T follicular helper cell (primary cell): ENCODE results near the gene LEO1.
"Not testable (repeated sequence)": the region's sequence is repeated elsewhere in the genome, so short reads cannot be mapped to it uniquely, and the experiment has no call there.

Source experiments
- DNase-seq: peaks from one replicate; pipeline ENCODE4 v3.0.0-alpha.2; 2020; ENCODE audit warnings: low read depth

The LEO1 gene

DNA sequence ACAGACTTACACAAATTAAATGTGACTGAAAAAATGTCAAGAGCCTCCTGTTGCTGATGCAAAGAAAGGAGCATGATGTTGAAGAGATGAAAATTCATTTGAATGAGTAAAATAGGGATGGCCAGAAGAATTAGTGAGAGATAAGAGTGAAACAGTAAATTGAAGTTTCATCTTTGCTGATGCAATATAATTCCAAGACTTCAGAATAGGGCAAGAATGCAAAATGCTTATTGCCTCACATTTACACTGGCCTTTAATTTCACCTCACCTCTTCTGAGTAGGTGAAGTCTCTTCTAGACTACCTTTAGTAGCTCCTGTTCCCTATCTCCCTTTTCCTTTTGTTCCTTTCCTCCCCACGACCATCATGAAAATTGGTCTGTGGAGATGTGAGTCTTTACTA lies 32.1 kb upstream of the LEO1 start:
- DNase-seq: no peak

DNA sequence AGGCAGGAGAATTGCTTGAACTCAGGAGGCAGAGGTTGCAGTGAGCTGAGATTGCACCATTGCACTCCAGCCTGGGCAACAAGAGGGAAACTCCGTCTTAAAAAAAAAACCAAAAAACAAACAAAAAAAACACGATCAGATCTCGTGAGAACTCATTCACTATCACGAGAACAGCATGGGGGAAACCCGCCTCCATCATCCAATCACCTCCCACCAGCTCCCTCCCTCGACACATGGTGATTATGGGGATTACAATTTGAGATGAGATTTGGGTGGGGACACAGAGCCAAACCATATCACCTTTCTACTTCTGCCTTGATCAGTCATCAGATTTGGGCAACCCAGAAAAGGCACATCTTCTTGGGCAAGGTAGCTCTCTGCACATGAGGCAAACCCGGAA lies 31.5 kb upstream of the LEO1 start:
- not testable (repeated sequence) for DNase-seq

DNA sequence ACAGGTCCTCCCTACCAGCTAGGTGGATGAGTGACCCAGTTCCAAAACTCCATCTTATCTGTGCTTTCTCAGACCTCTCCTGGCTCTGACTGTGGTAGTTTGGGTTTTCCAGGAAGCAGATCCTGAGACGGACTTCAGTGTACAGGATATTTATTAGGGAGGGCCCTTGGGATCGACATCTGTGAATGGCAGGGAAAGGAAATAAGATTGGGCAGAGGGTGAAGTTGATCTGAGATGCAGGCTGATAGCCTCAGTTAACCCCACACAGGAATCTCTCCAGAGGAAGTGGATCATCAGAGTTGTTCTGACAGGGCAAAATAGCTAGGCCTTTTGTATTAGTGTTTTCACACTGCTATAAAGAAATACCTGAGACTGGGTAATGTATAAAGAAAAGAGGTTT lies 30.8 kb upstream of the LEO1 start:
- no peak for DNase-seq

DNA sequence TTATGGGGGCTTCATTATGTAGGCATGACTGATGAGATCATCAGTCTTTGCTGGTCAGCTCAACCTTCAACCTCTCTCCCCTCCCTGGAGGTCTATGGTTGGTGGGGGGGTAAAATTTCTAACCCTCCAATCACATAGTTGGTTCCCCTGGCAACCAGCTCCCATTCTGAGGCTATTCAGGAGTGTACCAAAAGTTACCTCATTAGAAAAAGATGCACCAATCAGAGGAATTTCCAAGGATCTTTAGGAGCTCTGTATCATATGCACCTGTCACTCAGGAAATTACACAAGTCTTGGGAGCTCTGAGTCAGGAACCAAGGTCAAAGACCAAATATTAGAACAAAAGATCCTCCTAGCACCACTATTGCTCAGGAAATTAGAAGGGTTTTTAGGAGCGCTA lies 21.4 kb upstream of the LEO1 start:
- no peak for DNase-seq

DNA sequence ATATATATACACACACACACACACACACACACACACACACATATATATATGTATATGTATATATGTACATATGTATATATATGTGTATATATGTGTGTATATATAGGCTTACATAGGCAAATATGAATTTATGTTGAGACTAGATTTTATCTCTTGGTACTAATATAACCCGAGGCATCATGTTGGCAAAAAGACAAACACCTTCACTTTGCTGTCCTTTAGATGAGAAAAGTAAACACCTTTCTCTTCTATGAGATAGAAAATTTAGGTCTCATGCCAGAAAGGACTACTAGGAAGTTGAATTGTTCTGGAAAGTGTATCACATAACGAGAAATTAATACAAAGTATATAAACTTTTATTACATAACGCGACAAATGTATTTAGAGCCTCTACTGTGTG lies 19.6 kb upstream of the LEO1 start:
- no peak for DNase-seq

DNA sequence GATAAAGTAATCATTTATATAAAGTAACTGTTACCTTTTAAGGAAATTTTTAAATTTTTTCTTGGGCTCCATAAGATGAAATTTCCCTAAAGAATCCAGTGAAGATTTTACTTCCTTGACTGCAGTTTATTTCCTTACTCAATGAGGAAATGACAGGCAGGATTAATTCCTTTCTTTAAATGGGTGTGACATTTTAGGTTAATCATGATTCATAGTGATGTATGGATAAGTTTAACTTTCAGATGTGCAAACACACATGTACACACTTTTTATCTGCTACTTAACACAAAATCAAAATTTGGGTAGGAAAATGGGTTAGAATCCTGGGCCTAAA lies 11.2 kb upstream of the LEO1 start:
- no peak for DNase-seq

DNA sequence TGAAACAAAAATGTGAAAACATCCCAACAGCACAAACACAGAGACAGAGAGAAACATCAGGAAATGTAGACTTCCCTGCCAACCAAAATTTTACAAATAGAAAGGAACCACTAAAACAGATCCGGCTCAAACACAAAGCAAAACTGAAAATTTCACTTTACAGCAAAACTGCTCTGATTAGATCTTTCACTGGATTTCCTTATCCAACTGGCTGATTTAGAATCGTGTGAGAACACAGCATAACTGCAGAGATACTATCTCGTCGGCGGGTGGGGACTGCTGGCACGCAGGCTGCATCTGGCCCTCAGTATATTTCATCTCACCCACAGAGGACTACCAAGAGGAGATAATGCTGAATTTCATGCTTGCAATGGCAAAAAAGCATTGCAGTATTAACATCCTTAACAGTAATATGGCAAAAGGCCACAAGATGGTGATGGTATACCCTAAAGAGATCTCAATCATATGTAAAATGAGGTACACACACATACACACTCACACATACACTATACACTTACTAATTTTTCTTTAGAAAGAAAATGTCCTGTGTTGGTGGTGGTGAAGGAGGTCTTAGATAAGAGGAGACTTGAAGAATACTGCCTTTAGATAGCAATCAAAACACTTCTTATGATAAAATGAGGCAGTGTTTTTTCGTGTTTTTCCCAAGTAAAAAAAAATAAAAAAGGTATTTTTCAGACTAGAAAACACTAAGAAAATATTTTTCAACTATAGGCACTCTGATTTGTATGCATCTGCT lies 10.6 kb upstream of the LEO1 start:
- DNase-seq: no peak

DNA sequence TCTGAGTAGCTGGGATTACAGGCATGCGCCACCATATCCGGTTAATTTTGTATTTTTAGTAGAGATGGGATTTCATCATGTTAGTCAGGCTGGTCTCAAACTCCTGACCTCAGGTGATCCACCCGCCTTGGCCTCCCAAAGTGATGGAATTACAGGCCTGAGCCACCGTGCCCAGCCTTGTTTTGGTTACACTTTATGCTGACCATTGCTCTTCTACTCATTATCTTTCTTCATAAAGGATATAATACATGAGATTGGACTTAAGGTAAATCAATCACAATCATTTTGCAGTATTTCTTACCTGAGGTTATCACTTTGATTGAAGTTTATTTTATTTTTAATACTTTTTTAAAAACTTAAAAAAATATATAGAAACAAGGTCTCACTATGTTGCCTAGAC lies 2.2 kb upstream of the LEO1 start:
- no peak for DNase-seq

DNA sequence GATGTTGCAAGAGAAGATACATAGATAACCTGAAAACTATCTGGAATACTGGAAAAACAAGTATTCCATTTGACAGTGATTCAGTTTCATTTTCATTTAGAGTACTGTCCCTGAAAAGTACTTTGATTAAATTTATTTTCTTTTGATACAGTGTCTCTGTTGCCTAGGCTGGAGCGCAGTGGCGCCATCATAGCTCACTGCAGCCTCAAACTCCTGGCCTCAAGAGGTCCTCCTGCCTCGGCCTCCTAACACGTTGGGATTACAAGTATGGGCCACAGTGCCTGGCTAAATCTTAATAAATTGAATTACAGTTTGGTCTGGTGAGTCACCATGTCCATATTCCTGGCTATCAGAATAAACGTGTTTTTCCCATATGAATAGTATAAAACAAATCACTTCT lies 1.6 kb upstream of the LEO1 start:
- DNase-seq: no peak

DNA sequence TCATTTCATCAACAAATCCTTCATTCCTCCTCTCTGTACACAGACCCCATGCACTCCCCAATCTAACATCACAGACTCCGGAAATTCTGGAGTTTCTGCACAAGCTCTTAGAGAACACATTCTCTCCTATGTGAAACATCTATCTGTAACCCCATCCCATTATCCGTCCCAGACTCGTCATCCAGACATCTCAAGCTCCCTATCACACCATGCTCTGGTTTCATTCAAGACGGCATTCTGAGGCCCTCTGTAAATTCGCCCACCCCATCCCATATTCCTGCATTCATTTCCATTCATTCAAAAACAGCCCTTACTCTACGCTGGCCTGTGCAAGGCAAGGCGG lies 575 bp downstream of the LEO1 start:
- DNase-seq: no peak

DNA sequence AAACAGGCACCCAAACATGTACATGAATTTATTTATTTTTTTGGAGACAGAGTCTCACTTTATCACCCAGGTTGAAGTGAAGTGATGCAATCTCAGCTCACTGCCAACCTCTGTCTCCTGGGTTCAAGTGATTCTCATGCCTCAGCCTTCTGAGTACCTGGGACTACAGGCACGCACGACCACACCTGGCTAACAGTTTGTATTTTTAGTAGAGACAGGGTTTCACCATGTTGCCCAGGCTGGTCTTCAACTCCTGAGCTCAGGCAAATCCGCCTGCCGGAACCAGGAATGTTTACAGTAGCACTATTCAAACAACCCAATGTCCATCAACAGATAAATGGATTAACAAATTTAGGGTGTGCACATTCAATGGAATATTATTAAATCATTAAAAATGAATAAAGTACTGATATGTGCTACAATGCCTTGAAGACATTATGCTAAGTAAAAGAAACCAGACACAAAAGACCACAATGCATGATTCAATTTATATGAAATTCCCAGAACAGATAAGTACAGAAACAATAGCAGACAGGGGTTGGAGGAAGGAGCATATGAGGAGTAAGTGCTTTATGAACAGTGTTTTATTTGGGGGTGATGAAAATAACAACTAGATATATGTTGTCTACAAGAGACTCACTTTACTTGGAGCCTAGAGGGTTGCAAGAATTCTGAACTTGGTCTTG lies 1.3 kb downstream of the LEO1 start:
- DNase-seq: no peak

DNA sequence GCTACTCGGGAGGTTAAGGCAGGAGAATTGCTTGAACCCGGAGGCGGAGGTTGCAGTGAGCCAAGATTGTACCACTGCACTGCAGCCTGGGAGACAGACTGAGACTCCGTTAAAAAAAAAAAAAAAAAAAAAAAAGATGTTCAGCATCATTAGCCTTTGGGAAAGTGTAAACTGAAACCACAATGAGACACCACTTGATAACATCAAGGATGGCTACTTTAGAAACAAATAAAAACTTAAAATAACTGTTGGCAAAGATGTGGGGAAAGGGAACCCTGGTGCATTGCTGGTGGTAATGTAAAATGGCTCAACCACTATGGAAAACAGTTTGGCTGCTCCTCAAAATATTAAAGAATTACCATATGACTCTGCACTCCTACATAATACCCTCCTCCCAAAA lies 1.9 kb downstream of the LEO1 start:
- DNase-seq: no peak

DNA sequence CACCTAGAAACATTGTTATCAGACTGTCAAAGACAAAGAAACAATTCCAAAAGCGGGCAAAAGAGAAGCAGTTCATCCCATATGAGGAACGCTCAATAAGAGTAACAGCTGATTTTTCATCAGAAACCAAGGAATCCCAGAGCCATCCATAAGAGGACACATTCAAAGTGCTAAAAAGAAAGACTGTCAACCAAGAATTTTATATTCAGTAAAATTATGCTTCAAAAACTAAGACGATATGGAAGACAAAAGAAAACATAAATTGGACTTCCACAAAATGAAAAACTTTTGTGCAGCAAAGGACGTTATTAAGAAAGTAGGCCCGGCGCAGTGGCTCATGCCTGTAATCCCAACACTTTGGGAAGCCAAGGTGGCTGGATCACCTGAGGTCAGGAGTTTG lies 4.0 kb downstream of the LEO1 start:
- no peak for DNase-seq

DNA sequence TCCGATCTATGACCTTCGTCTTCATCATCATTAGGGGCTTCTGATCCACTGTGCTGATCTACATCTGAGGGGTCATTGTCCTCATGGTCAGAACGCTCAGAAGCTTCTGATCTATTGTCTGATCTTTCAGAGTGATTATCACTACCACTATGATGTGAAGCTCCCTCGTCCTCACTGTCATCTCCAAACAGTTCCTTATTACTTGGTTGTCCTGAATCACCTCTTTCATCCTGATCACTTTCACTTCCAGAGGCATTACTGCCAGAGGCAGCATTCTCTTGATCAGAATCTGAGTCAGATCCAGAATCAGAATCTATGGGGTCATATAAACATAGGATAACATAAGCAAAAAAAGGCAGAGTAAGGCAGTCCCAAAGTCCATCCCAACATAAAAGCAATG lies 5.4 kb downstream of the LEO1 start:
- no peak for DNase-seq

DNA sequence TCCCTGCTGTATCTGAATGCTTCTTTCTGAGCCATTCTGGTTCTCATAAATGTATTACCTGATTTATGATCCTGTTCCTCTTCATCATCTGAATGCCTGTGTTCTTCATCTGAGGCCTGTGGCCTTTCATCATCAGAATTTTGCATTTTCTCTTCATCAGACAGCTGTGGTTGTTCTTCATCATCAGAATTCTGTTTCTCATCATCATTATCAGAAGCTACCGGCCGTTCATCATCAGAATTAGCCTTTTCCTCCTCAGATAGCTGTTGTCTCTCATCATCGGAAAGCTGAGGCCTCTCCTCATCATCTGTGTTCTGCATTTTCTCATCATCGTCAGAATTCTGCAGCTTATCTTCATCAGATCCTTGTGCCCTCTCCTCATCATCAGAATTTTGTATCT lies 5.9 kb downstream of the LEO1 start:
- DNase-seq: no peak

DNA sequence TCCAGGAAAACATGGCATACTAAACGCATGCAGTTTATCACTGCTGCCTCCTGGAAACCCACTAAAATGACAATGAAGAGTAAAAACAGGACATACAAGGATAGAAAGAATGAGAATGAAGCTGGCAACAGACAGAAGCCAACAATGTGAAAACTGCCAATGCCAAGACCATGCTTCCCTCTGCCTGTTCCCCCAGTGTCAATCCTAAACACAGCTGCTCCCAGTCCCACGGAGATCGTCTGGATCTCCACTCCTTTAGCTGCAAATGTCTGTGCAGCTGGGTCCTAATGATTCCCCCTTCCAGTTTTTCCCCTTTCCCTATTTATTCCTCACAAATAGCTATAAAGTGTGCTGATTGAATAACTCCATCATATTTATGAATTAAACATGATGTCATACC lies 16.1 kb downstream of the LEO1 start:
- no peak for DNase-seq

DNA sequence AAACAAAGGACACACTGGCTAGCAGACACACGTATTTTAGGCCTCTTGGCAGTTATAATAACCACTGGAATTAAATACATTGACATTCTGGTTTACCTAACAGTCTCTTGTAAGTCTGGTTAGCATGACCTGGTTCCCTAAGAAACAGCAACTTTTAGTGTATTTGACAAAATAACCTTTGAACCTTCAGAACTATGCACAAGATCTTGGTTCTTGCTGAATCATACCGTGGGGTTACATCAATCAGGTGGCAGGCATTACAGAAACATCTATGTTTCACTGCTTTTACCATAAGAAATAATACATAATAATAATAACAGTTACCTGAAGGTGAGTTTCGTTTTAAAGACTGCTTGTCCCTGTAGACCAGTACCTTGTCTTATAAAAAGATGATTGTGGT lies 18.8 kb downstream of the LEO1 start:
- DNase-seq: no peak

DNA sequence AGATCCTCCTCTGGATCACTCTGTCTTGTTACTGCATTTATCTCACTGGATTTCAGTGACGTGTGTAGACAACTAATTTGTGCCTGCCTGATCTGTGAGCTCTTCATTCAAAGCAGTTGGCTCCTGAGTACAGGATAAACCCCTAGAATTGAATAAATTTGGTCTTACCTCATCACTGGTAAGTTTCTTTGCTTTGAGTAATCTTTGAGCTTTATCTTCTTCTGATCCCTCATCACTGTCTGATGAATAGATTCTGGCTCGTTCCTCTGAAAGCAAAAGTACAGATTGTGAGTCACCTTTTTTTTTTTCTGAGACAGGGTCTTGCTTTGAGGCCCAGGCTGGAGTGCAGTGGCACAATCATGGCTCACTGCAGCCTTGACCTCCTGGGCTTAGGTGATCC lies 24.5 kb downstream of the LEO1 start:
- DNase-seq: no peak

DNA sequence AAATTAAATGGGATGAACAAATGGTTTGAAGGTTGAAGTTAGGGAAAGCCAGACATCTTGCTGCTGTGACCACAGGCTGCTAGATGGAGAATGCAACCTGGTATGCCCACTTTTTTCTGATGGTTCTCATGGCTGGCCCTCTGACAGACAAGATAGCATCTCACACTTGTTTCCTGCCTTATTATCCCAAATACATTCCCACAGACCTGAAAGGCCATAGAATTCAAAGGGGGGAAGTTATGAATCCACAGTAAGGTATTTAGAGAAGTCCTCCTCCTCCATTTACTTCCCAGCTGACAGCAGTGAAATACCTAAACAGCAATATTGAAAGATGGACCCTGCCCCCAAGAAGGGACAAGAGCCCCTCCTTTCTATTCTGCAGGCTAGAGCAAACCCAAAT lies 32.4 kb downstream of the LEO1 start:
- DNase-seq: no peak

DNA sequence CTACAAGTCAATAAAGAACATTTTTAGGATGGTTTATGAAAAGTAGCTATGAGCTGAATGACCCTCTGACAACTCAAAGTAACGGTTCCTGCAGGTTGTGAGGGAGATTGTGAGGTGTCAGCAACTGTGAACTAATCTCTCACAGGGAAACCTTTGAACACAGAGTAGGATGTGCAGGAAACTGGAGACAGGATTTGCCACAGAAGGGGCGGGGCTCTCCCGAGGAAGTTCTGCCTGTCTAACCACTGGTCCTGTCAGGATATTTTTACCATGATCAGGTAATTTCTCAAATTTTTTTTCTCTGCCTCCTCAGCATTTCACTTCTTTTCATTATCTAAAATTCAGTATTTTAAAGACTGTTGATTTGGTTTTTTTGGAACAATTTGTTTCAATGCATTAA lies 33.3 kb downstream of the LEO1 start:
- DNase-seq: no peak

DNA sequence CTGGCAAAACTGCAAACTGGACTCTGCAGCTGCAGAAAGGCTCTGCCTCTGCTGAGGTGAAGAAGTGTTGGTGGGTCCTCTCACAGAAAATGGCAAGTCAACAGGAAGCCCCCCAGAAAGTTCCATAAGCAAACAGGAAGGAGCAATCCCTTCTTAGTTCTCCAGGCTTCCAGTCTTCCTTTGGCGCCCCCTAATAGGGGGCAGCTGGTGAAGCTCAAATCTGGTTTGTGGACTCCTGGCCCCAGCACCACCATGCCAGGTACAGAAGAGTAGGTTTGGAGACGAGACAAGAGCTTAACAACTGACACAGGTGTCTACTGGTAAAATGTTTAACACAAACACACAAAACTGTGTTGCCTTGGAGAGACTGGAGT lies 35.5 kb downstream of the LEO1 start:
- no peak for DNase-seq

DNA sequence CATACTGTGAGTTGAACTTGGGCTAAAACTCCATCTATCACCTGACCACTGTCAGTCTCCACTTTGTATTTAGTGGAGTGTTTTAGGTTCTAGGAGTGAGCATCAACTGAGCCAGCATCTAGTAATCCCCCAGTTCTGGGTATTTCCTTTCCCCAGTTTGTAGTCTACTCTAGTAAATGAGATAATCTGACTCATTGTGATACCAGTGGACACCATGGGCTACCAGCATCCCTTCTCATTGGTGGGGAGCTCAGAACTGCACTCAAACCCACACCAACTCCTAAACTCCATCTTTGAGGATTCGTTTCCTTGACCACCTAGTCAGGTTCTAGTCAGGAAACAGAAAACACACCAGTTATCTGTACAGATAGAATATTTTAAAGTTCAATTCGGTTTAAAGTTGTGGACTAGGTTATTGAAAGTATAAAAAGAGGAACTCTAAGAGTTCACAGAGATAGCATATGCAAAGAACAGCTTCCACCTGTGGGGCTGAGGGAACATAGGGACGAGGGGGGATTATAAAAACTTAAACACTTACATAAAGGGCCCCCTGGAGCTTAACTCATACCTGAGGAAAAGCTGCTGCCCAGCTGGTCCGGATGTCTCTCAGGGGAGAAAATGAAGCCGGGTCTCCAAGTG lies 36.0 kb downstream of the LEO1 start:
- DNase-seq: no peak

DNA sequence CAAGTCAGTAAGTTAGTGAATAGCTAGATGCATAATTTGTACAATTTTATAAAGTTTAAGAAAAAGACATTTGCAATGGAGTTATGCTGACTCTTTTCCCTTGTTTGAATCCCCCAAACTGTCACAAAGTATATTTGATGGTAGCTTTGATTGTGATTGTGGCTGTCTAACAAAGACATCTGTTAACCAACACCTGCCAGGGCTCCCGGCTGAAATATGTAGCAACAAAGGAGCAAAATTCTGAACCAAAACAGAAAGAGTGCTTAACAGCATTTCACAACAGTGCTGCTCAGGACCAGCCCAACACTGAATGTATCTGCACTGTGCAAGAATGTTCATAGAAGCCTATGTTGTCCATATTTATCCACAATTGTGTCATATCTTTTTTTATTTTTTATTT lies 39.4 kb downstream of the LEO1 start:
- DNase-seq: no peak

DNA sequence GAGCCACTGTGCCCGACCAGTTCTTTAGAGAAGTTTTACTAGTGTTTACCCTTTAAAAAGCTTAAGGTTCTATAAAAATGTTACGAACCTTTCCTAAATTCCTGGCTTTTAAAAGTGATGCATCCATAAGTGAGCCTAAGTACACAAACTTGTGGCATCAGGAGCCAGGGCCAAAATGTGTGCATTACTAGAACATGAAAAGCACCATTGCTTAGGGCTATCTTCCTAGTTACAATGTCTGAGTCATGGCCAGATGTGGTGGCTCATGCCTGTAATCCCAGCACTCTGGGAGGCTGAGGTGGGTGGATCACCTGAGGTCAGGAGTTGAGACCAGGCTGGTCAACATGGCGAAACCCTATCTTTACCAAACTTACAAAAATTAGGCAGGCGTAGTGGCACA lies 39.9 kb downstream of the LEO1 start:
- no peak for DNase-seq
